Mucosa of descending colon (tissue), 3 donors: ENCODE data around the gene ACTMAP. TPM values are rescaled to one million over a fixed set of nuclear protein-coding genes. Genes with fewer than 3 reads are reported as not detected.

ENCODE experiments used
- ATAC-seq: fragments of 200-7000 bp; cut with Tn5 transposase; one replicate; pipeline ENCODE4 v1.9.1; 2020; ENCODE audit warnings: mild to moderate bottlenecking, moderate library complexity
- DNase-seq, 3 donors: peaks; one replicate each; pipeline ENCODE4 v3.0.0-alpha.2; 2020
- H3K36me3 ChIP-seq: fragments of 200-600 bp; one replicate; pipeline ENCODE4 v1.8.0; 2021; ENCODE audit warnings: low read depth, mild to moderate bottlenecking
- H3K4me1 ChIP-seq: fragments of 200-600 bp; one replicate; pipeline ENCODE4 v1.8.0; 2021; ENCODE audit warnings: low read depth, mild to moderate bottlenecking
- H3K4me3 ChIP-seq: fragments of 200-600 bp; one replicate; pipeline ENCODE4 v1.8.0; 2021; ENCODE audit warnings: mild to moderate bottlenecking
- H3K9me3 ChIP-seq: fragments of 200-600 bp; one replicate; pipeline ENCODE4 v1.8.0; 2021; ENCODE audit warnings: mild to moderate bottlenecking
- intact Hi-C, 2 donors: fragments of 100-400 bp; cut with DNase I in 1 of 2; cut with micrococcal nuclease in 1 of 2; formaldehyde crosslinking; loops; one replicate each; pipeline versions ENCODE4 v1.11.0 to v1.11.1; 2022; cut with DNase I, micrococcal nuclease
- total RNA-seq, 3 donors: library from RNA; stranded (reverse); fragmentation: NEBNext Ultra II Directional in 2 of 3; extraction: Animal tissue kit (Norgen Biotek cat#: 25700) in 2 of 3; gene quantifications; one replicate each; pipeline versions ENCODE4 v1.2.1 to v1.2.4, GENCODE V29; 2021 to 2023
- TF ChIP-seq, protein P1 (sequence below): fragments of 200-600 bp; IDR thresholded peaks from one replicate; pipeline ENCODE4 v1.8.0; 2022; ENCODE audit warnings: antibody characterized with exemption, mild to moderate bottlenecking
- donor health status: DM: no; HTN: no; CAD: no; lungs with moderate emphysema.
- donor health status: DM: no; HTN: no; CAD: no.
- donor health status: DM: no; HTN: yes; CAD: no.

The ACTMAP gene
- total RNA-seq, 3 donors from 2014 or later = 10.9 to 16.7 (median 13.8) TPM

DNA sequence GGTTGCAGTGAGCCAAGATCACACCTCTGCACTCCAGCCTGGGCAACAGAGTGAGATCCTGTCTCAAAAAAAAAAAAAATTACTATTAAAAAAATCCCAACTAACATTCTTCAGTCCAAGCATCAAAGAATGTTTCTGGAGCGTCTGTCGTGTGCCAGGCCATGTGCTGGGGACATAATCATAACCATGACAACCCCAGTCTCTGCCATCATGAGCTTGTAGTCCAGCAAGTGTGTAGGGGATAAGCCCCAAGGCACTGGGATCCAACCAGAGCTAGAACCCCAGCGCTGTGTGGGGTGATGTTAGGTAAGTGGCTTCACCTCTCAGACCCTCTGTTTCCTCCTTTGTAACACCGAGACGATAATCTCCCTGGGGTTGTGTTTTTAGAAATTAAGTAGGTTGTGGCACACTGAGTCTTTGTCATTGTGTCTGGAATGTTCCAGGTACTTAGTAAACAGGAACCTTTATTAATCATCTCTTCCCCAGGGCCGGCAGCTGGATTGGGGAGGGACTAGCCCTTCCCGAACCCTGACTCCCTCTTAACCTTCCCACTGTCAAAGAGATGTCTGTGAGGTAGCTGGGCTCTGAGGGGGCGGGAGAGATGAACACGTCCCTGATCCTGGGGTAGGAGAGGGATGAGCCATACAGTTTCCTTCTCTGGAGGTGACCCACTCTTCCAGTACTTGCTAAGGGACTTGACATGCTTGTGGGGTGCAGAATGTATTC lies 28.2 kb downstream of the ACTMAP start:
- ATAC-seq (no peak), DNase-seq (no peak)
- no peaks in the 10 kb centered on the region for H3K36me3 ChIP-seq
- H3K4me1 ChIP-seq = peaks cover 30% of the 10 kb centered on the region
- no peak overlapping the region for H3K4me3 ChIP-seq
- no peaks in the 10 kb centered on the region for H3K9me3 ChIP-seq
- intact Hi-C loops = no loop called here
- TF ChIP-seq, protein P1, sequence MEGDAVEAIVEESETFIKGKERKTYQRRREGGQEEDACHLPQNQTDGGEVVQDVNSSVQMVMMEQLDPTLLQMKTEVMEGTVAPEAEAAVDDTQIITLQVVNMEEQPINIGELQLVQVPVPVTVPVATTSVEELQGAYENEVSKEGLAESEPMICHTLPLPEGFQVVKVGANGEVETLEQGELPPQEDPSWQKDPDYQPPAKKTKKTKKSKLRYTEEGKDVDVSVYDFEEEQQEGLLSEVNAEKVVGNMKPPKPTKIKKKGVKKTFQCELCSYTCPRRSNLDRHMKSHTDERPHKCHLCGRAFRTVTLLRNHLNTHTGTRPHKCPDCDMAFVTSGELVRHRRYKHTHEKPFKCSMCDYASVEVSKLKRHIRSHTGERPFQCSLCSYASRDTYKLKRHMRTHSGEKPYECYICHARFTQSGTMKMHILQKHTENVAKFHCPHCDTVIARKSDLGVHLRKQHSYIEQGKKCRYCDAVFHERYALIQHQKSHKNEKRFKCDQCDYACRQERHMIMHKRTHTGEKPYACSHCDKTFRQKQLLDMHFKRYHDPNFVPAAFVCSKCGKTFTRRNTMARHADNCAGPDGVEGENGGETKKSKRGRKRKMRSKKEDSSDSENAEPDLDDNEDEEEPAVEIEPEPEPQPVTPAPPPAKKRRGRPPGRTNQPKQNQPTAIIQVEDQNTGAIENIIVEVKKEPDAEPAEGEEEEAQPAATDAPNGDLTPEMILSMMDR = no peak

DNA sequence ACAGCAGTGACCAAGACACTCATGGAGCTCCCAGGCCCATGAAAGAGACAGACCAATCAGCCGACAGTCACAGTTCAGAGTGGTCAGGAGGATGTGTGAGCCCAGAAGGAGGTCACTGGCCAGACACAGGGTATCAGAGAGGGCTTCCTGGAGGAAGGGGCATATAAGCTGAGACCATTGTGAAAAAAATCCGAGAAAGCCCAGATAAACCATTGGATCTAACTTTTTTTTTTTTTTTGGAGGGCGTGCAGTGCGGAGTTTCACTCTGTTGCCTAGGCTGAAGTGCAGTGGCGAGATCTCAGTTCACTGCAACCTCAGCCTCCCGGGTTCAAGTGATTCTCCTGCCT lies 29.2 kb downstream of the ACTMAP start:
- H3K4me1 ChIP-seq = peaks cover 30% of the 10 kb centered on the region
- DNase-seq (no peak), ATAC-seq (no peak)
- H3K9me3 ChIP-seq = no peaks in the 10 kb centered on the region
- H3K4me3 ChIP-seq = no peak overlapping the region
- intact Hi-C loops = no loop called here
- H3K36me3 ChIP-seq = no peaks in the 10 kb centered on the region
- TF ChIP-seq, protein P1 = no peak

DNA sequence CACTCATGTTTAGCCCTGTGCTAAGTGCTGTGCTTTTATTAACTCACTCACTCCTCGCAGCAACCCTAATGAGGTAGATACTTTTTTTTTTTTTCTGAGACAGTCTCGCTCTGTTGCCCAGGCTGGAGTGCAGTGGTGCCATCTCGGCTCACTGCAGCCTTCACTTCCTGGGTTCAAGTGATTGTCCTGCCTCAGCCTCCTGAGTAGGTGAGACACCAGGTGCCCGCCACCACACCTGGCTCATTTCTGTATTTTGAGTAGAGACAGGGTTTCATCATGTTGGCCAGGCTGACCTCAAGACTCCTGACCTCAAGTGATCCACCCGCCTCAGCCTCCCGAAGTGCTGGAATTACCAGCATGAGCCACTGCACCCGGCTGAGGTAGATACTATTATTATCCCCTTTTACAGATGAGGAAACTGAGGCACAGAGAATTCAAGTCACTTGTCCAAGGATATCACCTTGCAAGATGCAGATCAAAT lies 30.8 kb downstream of the ACTMAP start:
- H3K4me1 ChIP-seq = peaks cover 30% of the 10 kb centered on the region
- H3K36me3 ChIP-seq = no peaks in the 10 kb centered on the region
- intact Hi-C loops = no loop called here
- TF ChIP-seq, protein P1 = no peak
- H3K9me3 ChIP-seq = no peaks in the 10 kb centered on the region
- no peak for ATAC-seq
- no peak overlapping the region for H3K4me3 ChIP-seq
- DNase-seq = no peak

DNA sequence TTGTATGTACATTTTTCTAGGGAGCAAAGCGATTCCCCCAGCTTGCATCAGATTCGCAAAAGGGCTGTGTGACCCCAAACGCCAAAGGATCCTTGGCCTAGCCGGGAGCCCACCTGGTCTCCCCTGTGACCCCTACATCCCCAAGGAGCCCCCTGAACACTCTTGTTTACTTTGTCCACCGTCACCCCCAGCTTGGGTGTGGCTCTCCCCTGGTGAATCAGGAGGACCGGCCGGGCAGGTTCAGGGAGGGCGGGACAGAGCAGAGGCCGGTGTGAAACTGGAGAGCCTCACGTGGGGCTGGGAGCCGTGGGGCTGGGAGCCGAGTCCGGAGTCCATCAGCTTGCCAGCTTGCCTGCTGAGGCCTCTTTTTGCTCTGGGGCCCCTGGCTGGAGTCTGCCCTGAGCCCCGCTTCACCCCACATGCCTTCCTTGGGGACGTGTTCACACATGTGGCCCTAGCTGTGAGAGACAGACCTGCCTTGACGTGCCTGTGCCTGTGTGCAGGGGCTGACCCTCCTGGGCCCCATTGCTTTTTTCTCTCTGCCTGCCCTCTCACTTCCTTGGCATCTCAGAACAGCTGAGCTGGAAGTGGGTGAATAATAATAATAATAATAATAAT lies 31.4 kb downstream of the ACTMAP start:
- peak; percentile 94 to 96 (median 94) for DNase-seq
- Histone ChIP-seq H3K9me3 (no peaks in the 10 kb centered on the region), H3K4me3 (peak overlapping the region; percentile 69), H3K4me1 (peaks cover 35% of the 10 kb centered on the region), H3K36me3 (no peaks in the 10 kb centered on the region)
- TF ChIP-seq, protein P1 = no peak
- ATAC-seq = peak; percentile 57
- intact Hi-C loops = no loop called here

DNA sequence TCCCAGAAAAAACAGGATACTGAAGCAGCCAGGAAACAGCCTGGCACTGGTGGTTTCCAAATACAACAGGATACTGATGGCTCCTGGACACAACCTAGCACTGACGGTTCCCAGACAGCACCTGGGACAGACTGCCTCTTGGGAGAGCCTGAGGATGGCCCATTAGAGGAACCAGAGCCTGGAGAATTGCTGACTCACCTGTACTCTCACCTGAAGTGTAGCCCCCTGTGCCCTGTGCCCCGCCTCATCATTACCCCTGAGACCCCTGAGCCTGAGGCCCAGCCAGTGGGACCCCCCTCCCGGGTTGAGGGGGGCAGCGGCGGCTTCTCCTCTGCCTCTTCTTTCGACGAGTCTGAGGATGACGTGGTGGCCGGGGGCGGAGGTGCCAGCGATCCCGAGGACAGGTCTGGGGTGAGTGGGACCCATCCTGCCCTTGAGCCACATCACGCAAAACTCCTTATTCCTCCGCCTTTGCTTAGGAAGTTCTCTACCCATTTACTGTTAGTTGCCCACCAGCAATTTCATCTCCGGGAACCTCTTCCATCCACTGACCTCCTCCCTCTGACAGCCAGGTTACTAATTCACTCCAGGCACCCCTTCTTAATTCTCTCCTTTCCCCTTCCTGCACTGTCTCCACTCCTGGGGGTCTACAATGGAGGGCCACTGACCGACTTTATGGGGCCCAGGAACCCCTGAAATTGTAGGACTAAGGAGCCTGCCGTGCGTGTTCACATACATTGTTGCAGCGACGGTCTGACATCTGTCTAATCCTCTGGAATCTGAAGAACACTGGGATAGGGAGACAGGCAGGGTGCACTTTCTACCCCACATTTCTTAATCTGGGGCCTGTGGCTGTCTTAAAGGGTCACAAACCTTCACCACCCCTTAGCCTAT lies 32.1 kb downstream of the ACTMAP start:
- Histone ChIP-seq H3K36me3 (no peaks in the 10 kb centered on the region), H3K9me3 (no peaks in the 10 kb centered on the region), H3K4me1 (peaks cover 35% of the 10 kb centered on the region), H3K4me3 (peak overlapping the region; percentile 69)
- ATAC-seq = no peak
- intact Hi-C loops = no loop called here
- TF ChIP-seq, protein P1 = no peak
- peak; percentile 51 to 76 (median 71) for DNase-seq
